NCI-H748 (cell line): Measurements from ENCODE around the gene SCLY.

Experiments
- DNase-seq: peaks from one replicate; lab custom pipeline; 2025; ENCODE audit not compliant: unreplicated experiment; lab: John Stamatoyannopoulos, UW

The SCLY gene

GRCh38 chr2:238124488-238125126 is 63.8 kb downstream of the SCLY start:
- DNase-seq = no peak

GRCh38 chr2:238125127-238125885 is 64.5 kb downstream of the SCLY start:
- DNase-seq = no peak

GRCh38 chr2:238126338-238126737 is 65.5 kb downstream of the SCLY start:
- DNase-seq = no peak

- DNase-seq = no peak
Observed at GRCh38 chr2:238126775-238127164, 66.0 kb downstream of the SCLY start.

GRCh38 chr2:238127165-238128060 is 66.6 kb downstream of the SCLY start:
- no peak for DNase-seq

GRCh38 chr2:238128061-238128440 is 67.2 kb downstream of the SCLY start:
- DNase-seq = no peak

- no peak for DNase-seq
Observed at GRCh38 chr2:238128534-238129001, 67.8 kb downstream of the SCLY start.

- DNase-seq = no peak
Observed at GRCh38 chr2:238129166-238130010, 68.6 kb downstream of the SCLY start.

- DNase-seq = no peak
Observed at GRCh38 chr2:238130111-238130695, 69.4 kb downstream of the SCLY start.

GRCh38 chr2:238130696-238131628 is 70.2 kb downstream of the SCLY start:
- no peak for DNase-seq

GRCh38 chr2:238131761-238132462 is 71.1 kb downstream of the SCLY start:
- DNase-seq = no peak

- DNase-seq = no peak
Observed at GRCh38 chr2:238132463-238133450, 72.0 kb downstream of the SCLY start.

- no peak for DNase-seq
Observed at GRCh38 chr2:238133499-238134392, 72.9 kb downstream of the SCLY start.

GRCh38 chr2:238134393-238134785 is 73.6 kb downstream of the SCLY start:
- no peak for DNase-seq

- DNase-seq = no peak
Observed at GRCh38 chr2:238135601-238136150, 74.9 kb downstream of the SCLY start.
